Stimulated activated CD4-positive, alpha-beta T cell treated with anti-CD3 and anti-CD28 coated beads, TNF-alpha, amount 100 ng/mL, for 4 hours (primary cell): ENCODE data around the gene RASSF3.
"Not testable (repeated sequence)": the region's sequence is repeated elsewhere in the genome, so short reads cannot be mapped to it uniquely, and the experiment has no call there.

ENCODE experiments used
- DNase-seq, 3 experiments: peaks; one replicate each; pipeline ENCODE4 v3.0.0-alpha.2; 2020; ENCODE audit warnings: low read depth in 3 of 3

The RASSF3 gene

DNA sequence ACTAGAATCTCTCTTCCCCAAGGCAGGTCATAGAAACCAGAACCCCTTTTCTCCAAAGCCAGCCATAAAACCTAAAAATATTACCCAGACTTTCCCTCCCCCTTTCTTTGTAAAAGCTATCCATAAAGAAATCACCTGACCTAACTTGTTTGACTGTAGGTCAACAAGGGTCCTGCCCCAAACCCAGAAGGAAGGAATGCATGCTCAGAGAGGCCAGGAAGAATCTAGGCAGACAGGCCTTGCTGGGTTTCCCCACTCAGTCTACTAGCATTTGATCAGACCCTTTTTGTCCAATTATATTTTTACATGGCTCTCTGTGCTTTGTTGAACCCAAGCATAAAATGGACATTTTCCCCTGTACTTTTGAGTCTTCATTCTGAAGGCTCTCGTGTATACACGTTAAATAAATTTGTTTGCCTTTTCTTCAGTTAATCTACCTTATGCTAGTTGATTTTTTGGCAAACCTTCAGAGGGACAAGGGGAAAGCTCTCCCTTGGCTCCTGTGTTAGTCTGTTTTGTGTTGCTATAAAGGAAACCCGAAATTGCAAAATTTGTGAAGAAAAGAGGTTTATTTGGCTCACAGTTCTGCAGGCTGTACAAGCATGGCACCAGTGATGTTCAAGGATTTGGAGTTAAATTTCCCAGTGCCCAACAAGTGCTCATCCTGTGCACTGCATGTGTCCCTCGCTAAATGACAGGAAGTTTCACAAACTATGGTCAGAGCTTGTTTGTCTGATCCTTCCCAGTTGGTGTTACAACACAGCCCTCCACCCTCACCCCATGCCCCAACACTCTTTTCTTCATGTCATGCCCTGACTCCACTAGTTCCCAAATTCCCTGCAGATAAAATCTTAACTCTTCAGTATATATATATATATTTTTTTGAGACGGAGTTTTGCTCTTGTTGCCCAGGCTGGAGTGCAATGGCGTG, 14.2 kb upstream of the RASSF3 start:
- no peak for DNase-seq

DNA sequence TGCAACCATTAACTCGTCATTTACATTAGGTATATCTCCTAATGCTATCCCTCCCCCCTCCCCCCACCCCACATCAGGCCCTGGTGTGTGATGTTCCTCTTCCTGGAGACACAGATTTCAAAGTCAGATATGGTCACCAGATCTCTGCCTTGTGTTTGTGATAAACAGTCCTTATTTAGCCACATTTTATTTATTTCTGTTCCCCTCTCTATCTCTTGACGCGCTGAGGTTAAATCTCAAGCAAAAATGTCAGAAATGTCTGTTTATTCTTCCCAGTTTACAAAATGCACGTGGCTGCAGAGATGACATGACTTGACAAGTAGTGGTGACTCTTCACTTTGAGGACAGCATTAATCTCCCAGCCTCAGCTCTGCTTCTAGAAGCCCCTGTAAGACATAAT, 11.5 kb upstream of the RASSF3 start:
- no peak for DNase-seq

DNA sequence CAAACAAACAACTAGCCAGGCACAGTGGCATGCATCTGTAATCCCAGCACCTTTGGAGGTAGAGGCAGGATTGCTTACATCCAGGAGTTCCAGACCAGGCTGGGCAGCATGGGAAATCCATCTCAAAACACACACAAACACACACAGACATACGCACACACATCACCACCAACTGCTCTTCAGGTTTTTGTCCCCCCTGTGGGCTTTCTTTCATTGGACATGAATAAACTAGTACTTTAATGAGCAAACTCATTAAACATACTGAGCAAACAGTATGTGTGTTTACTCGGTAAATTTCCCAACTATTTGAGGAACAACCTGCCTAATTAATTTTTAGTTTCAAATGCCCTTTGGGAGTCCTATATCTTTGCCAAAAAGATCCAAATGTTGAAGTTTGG, 10.1 kb upstream of the RASSF3 start:
- DNase-seq, result no peak

DNA sequence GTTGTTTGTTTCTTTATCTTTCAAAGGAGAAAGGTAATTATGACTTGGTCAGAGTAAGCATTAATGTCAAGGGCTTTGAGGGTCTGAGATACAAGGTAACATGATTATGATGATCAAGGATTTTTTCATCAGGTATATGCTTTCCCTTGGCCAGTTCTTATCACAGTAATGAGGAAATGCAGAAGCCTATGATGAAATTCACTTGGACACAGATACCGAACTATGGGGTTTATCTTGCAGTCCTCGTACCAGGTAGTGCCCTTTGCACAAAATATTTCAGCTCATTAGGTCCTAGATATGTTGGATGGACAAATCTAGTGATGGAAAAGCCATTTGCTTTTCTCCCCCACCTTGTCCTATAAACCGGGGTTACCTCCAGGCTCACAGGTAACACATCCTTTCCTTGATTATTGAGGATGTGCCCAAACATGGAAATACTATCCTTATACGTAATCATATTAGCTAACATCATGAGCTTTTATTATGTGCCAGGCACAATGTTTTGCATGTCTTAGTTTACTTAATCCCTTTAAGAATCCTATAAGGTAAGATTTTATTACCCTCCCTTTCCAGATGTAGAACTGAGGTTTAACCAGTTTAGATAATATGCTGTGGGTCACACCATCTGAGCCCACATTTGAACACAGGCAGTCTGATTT, 7.0 kb upstream of the RASSF3 start:
- DNase-seq, result no peak

DNA sequence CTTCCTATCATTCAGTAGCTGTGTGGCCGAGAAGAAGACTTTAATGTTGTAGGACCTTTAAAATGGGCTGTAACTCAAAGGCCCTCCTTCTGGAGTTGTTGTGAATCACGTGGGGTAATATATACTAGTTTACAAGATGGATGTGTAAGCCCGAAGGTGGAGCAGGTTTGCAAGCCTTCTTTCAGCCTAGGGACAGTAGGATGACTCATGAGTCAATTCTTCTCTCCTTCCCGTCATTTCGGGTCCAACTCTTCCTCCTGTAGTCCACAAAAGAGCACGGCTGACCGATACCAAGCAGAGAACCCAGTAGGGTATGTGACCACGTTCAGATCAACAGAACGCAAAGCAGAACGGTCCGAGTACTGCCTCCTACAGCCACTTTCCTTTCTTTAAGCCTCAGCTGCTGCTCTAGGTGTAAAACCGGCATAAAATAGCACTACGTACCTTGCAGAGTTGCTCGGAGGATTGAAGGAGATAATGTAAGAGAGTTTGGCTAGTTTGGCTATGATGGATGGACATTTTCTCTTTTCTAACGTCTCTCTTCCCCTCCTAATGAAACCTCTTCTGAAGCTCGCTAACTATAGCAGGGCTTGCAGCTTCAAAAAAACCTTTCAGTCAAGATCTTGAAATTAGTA, 1.3 kb upstream of the RASSF3 start:
- DNase-seq, result peak in 1 of 3 experiments; percentile 27

DNA sequence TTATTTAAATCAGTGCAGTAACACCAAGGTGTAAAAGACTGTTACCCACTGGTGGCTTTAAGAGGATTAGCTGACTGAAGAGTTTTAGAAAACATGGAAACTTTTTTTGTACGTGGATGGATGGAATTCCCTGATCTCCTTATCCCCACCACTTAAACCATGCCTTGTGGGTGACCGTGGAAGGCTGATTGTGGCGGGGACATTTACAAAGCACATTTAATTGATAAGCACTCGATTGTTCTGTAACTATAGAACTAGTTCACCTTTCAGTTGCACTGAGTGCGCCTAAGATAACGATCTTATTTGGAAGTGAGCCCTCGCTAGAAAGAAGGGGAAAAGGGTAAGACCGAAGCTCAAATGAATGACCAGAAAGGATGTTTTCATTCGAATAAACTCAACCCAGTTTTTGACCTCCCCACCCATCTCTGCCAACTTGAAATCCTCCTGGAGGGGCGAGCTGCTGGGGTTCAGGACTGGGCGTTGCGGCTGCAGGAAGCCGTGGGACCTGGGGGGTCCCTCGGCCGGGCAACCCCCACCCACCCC, 688 bp upstream of the RASSF3 start:
- no peak for DNase-seq

DNA sequence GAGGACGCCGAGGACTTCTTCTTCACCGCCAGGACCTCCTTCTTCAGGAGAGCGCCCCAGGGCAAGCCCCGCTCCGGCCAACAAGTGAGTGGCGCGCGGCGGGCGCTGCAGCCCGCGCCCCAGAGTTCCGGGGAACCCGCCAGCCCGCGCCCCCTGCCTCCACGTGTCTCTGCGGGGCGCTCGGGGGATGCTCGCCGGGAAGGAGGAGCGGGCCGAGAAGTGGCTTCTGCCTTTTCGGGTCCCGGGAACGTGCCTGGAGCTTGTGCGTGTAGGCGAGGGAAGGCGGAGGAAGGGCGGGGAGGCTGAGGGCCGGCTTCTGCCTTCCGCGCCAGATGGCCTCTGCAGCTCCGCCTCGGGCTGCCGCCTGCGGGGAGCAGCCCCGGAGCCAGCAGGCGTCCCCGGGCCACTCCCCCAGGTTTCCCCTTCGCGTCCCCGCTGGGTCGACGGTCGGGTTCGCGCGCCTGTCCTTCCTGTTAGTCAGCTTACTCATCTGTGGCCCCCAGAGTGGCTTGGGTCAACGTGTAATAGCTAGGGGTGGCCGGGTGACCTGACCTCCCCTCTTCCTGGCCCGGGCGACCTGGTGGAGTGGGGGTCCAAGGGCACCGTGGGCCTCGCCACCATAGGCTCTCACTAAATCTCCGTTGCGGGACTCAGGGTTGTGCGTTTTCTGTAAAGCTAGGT, 505 bp downstream of the RASSF3 start:
- peak; percentile 35 to 51 (median 44) for DNase-seq

DNA sequence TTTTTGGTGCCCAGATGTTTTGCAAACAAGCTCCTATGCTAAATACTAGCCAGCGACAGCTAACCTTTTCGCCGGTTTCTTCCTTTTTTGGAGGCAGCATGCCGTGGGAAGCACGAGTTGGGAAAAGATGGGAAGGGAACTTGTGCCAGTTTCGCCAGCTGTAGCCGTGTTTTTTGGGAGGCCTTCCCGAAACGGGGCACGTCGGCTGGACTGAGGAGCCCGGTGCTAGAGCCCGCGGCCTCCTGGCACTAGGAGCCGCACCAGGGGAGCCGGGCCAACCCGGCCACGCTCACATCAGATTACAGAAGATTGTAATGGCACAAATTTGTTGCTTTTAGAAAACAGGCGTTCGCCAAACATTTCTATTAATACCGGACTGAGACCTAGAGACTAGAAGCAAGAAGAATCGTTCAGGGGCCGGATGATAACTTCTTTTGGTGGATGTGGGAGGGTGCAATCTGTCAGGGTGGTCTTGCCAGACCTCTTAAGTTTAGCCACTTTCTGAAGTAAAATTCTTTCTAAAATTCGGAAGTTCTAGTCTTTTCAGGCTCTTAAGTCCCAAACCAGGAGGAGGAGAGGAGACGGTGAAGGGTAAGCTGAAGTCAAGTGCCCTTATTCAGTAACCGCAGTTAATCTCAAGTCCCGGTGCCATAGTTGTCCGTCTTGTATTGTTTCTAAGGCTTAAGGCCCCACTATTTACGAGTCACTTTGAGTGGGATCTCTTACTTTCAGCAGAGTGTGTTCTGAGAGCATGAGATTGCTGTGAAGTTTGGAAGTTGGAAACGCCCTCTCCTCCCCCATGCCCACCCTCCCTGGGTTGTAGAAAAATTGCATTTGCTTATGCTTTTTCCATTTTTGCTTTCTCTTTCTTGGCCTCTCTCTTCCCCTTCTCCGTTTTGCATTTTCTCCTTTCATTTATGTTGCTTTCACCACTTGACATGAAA, 1.3 kb downstream of the RASSF3 start:
- DNase-seq, result no peak

DNA sequence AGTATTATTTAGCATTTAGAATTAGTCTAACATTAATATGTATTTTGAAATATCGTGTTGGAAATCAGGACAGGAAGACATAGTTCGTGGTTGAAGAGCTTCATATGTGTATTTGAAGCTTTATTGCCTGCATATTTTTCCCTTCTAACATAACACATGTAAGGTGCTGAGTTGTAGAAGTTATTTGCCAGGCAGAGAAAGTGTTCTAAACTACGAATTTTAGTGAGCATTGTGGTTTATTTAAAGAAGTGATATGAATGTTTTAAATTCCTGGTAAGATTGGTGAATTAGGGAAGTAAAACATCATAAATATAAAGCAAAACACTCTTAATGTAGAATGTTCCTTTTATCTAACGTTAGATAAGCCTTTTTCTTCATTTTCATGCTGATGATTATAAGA, 2.5 kb downstream of the RASSF3 start:
- DNase-seq, result no peak

DNA sequence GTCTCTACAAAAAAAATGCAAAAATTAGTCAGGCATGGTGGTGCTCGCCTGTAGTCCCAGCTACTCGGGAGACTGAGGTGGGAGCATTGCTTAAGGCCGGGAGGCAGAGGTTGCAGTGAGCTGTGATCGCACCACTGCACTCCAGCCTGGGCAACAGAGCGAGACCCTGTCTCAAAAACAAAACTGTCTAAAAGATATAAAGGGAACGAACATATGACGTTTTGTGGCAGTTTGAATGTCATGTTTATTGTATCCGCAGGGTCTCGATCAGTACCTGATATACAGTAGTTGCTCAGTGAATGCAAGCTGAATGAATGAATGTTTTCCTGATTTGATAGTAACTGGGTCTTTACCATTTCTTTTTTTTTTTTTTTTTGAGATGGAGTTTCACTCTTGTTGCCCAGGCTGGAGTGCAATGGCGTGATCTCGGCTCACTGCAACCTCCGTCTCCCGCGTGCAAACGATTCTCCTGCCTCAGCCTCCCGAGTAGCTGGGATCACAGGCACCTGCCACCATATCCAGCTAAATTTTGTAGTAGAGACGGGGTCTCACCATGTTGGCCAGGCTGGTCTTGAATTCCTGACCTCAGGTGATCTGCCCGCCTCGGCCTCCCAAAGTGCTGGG, 3.6 kb downstream of the RASSF3 start:
- not testable (repeated sequence) for DNase-seq

DNA sequence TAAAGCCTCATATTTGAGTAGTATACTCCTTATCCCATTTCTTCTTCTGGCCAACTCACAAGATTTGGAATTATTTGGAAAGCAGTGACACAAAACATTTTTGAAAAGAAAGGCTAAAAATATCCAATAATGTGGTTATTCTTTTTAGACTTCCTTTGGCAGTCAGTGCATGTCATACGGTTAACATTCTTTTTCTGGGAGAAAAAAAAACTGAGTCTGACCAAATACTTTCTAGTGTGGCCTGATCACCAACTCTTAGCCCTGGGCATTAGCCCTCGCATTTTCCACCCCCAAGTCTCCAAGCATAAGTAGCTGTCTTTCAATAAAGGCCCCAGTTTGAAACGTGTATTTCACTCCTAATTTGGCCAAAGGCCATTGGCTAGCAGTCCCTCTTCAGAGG, 5.9 kb downstream of the RASSF3 start:
- DNase-seq, result no peak

DNA sequence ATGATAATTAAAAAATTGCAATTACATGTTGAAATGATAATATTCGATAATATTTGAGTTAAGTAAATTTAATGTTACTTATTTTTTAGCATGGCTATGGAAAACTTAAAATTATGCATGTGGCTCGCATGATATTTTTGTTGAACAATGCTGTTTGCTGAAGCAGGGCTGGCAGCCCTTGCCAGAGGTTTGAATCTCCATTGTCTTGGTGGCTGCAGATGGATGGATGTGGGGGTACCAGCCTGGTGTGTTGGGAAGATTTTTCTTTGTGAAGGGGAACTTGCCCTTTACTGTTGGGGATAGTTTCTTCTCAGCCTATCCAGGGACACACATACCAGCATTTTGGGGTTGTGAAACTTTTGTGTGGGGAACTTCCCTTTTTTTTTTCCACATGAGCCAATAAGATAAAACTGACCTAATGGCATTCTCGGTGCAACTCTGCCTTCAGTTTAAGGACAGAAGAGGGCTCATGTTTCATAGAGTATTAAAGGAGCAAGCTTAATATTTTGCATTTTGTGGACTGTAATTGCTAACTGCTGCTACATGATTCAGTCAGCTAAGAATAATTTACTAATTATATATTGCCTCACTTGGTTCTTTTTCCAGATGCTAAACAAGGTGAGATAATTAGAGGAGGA, 8.8 kb downstream of the RASSF3 start:
- DNase-seq, result no peak

DNA sequence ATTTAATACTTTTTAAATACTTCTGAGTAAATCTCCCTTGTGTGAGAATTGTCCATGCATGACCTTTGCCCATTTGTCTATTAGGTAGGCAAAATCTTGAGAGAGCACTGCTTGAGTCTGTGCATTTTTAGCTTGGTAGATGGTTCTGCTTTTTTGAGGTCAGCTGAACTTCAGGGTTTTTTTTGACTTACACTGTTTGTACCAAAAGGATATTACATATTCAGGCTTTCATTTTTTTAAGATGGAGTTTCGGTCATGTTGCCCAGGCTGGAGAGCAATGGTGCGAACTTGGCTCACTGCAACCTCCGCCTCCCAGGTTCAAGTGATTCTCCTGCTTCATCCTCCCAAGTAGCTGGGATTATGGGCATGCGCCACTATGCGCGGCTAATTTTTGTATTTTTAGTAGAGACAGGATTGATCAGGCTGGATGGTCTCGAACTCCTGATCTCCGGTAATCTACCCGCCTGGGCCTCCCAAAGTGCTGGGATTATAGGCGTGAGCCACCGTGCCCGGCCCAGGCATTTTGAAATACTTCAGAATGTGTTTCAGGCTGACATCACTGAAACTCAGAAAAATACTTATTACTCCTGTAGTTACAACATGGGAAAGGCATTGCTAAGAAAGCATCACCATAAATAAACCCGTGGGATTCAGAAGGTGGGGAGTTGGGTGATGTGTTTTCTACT, 11.1 kb downstream of the RASSF3 start:
- no peak for DNase-seq

DNA sequence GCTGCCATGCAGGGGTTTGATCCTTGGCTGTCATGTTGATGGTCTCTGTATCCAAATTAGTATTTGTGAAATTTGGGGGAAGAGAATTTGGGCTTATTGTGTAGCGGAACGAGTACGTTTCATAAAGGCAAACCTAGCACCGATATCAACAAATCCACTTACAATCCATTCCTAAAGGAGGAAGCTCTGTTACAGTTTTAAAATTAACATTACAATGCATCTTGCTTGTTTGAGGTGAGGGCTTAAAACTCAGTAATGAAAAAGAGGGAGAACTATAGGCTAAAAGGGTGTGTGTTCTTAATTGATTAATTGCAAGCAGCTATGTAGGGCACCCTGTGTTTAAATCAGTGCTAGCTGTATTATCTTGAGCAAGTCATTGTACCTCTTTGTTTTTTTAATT, 13.7 kb downstream of the RASSF3 start:
- DNase-seq, result no peak

DNA sequence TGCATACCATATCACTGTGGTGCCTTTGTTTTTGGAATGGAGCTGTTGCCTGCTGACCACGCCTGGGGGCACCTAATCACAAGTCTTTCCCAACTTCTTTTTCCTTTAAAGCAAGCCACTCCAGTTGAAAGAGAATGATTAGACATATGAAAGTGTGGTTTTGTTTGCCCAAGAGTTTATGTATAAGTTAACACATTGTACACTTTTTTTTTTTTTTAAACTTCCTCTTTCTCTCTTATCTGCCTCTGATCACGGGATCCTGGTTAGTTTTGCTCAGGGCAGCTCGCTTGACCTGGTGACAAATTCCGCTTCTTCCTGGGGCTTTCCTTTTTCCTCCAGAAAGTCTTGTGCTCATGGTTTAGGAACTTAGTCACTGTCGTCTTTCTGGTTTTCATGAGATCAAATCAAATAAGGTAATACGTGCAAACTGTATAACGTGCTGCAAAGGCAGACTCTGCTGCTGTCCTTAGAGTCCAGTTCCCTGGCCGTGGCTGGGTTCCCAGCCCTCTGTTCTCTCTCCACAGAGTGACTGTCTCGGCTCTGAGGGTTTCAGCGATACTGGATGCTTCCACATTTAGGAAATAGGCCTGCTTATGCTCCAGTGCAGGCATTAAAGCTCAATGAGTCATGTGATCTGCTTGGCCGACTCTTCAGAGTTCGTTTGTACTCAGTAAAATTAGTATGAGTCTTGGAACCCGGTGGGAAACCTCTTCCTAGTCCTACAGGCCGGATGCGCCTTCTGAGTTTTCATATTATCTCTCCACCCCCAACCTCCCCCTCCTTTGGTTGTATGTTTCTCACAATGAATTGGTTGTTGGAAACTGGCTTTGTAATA, 15.2 kb downstream of the RASSF3 start:
- no peak for DNase-seq

DNA sequence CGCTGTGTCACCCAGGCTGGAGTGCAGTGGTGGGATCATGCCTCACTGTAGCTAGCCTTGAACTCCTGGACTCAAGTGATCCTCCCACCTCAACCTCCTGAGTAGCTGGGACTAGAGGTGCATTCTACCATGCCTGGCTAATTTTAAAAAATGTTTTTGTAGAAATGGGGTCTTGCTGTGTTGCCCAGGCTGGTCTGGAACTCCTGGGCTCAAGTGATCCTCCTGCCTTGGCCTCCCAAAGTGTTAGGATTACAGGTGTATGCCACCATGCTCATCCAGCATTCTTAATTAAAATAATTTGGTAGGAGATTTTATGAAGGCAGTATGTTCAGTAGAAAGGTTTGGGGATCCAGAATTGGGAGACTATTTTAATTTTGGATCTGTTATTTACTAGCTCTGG, 16.3 kb downstream of the RASSF3 start:
- DNase-seq, result not testable (repeated sequence)

DNA sequence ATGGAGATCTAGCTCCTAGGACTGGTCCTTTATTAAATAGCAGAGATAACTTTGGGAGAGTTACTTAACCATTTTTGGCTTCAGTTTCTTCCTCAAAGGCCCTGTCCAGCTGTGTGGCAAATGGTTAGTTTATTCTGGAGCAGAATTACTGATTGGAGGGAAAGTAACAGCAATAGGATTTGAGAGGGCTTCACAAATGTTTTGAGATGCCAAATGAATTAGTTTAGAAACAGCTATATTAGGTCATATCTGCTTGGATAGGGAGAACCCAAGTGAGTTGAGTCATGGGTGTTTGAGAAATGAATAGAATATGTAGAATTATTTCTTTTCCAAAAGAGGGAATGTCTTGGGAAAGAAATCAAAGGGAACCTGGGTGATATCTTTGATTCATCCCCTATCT, 17.5 kb downstream of the RASSF3 start:
- DNase-seq, result no peak

DNA sequence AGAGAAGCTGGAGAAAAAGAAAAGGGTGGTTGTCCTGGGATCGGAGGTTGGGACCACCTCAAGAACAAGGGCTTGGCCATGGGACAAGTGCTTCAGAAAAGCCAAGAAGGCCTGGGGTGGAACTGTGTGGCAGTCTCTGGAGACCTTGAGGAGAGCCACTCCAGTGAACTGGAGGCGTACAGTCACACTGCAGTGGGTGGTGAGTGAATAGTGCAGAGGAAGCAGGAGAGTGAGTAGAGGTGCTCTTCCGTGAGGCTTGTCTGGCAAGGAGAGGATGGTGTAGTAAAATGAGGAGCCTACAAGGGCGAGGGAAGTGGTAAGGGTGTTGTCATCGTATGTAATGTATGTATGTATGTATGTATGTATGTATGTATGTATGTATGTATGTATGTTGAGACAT, 20.9 kb downstream of the RASSF3 start:
- DNase-seq, result no peak
